ENCODE measurements around the gene PPP1R2C.

The PPP1R2C gene

GRCh38 chrX:42740456-42740855 is 37.5 kb downstream of the PPP1R2C start:
- Histone ChIP-seq H3K4me1 (ENCODE audit: insufficient read depth, poor library complexity, severe bottlenecking) (no peaks in the 10 kb centered on the region), H3K27me3 (ENCODE audit: insufficient read depth, poor library complexity, severe bottlenecking) (no peaks in the 10 kb centered on the region), H3K36me3 (ENCODE audit: low read depth) (no peaks in the 10 kb centered on the region), H3K9me3 (ENCODE audit: severe bottlenecking) (no peaks in the 10 kb centered on the region), H3K27ac (ENCODE audit: poor library complexity, severe bottlenecking) (no peak overlapping the region), H3K4me3 (ENCODE audit: severe bottlenecking) (no peak overlapping the region)
- no peak for TF ChIP-seq CTCF (IDR thresholded peaks at IDR 0.05; ENCODE audit: poor library complexity, severe bottlenecking)
- ATAC-seq (ENCODE audit: low read depth) (no peak), DNase-seq (ENCODE audit: low spot score) (no peak)

- no peak overlapping the region for H3K27ac ChIP-seq (ENCODE audit: poor library complexity, severe bottlenecking)
- DNase-seq (ENCODE audit: low spot score) = no peak
- H3K9me3 ChIP-seq (ENCODE audit: severe bottlenecking) = no peaks in the 10 kb centered on the region
- no peaks in the 10 kb centered on the region for H3K4me1 ChIP-seq (ENCODE audit: insufficient read depth, poor library complexity, severe bottlenecking)
- H3K4me3 ChIP-seq (ENCODE audit: severe bottlenecking) = no peak overlapping the region
- H3K36me3 ChIP-seq (ENCODE audit: low read depth) = no peaks in the 10 kb centered on the region
- no peaks in the 10 kb centered on the region for H3K27me3 ChIP-seq (ENCODE audit: insufficient read depth, poor library complexity, severe bottlenecking)
- no peak for ATAC-seq (ENCODE audit: low read depth)
- TF ChIP-seq CTCF (IDR thresholded peaks at IDR 0.05; ENCODE audit: poor library complexity, severe bottlenecking) = no peak
Measured at GRCh38 chrX:42739741-42740140, 38.2 kb downstream of the PPP1R2C start.

GRCh38 chrX:42739258-42739657 is 38.7 kb downstream of the PPP1R2C start:
- Histone ChIP-seq H3K27me3 (ENCODE audit: insufficient read depth, poor library complexity, severe bottlenecking) (no peaks in the 10 kb centered on the region), H3K27ac (ENCODE audit: poor library complexity, severe bottlenecking) (no peak overlapping the region), H3K9me3 (ENCODE audit: severe bottlenecking) (no peaks in the 10 kb centered on the region), H3K4me1 (ENCODE audit: insufficient read depth, poor library complexity, severe bottlenecking) (no peaks in the 10 kb centered on the region), H3K4me3 (ENCODE audit: severe bottlenecking) (no peak overlapping the region), H3K36me3 (ENCODE audit: low read depth) (no peaks in the 10 kb centered on the region)
- ATAC-seq (ENCODE audit: low read depth) = no peak
- no peak for DNase-seq (ENCODE audit: low spot score)
- no peak for TF ChIP-seq CTCF (IDR thresholded peaks at IDR 0.05; ENCODE audit: poor library complexity, severe bottlenecking)

GRCh38 chrX:42738552-42738951 is 39.4 kb downstream of the PPP1R2C start:
- Histone ChIP-seq H3K36me3 (ENCODE audit: low read depth) (no peaks in the 10 kb centered on the region), H3K4me3 (ENCODE audit: severe bottlenecking) (no peak overlapping the region), H3K9me3 (ENCODE audit: severe bottlenecking) (no peaks in the 10 kb centered on the region), H3K27me3 (ENCODE audit: insufficient read depth, poor library complexity, severe bottlenecking) (no peaks in the 10 kb centered on the region), H3K27ac (ENCODE audit: poor library complexity, severe bottlenecking) (no peak overlapping the region), H3K4me1 (ENCODE audit: insufficient read depth, poor library complexity, severe bottlenecking) (no peaks in the 10 kb centered on the region)
- DNase-seq (ENCODE audit: low spot score) (no peak), ATAC-seq (ENCODE audit: low read depth) (no peak)
- TF ChIP-seq CTCF (IDR thresholded peaks at IDR 0.05; ENCODE audit: poor library complexity, severe bottlenecking) = no peak

- no peaks in the 10 kb centered on the region for H3K4me1 ChIP-seq (ENCODE audit: insufficient read depth, poor library complexity, severe bottlenecking)
- no peak overlapping the region for H3K4me3 ChIP-seq (ENCODE audit: severe bottlenecking)
- no peak for TF ChIP-seq CTCF (IDR thresholded peaks at IDR 0.05; ENCODE audit: poor library complexity, severe bottlenecking)
- H3K27ac ChIP-seq (ENCODE audit: poor library complexity, severe bottlenecking) = no peak overlapping the region
- H3K27me3 ChIP-seq (ENCODE audit: insufficient read depth, poor library complexity, severe bottlenecking) = no peaks in the 10 kb centered on the region
- DNase-seq (ENCODE audit: low spot score) (no peak), ATAC-seq (ENCODE audit: low read depth) (no peak)
- H3K9me3 ChIP-seq (ENCODE audit: severe bottlenecking) = no peaks in the 10 kb centered on the region
- no peaks in the 10 kb centered on the region for H3K36me3 ChIP-seq (ENCODE audit: low read depth)
Measured at GRCh38 chrX:42735250-42735649, 42.7 kb downstream of the PPP1R2C start.
